Measurements from ENCODE around the gene SERPINA3.
"Not testable (repeated sequence)": the region's sequence is repeated elsewhere in the genome, so short reads cannot be mapped to it uniquely, and the experiment has no call there.

SERPINA3 gene

GRCh38 chr14:94612174-94612573, at the start of gene SERPINA3:
Gene SERPINA3, plus strand, starts transcription at chr14:94612391. Its CDS starts 2,051 bp downstream, at chr14:94614442.
- in situ Hi-C loops (cut with HindIII; ENCODE audit: low sequenced_read_pairs) = no loop called here

- in situ Hi-C loops (cut with HindIII; ENCODE audit: low sequenced_read_pairs) = no loop called here
These were observed 49.0 kb upstream of the SERPINA3 start for GRCh38 chr14:94562941-94563883.

DNA sequence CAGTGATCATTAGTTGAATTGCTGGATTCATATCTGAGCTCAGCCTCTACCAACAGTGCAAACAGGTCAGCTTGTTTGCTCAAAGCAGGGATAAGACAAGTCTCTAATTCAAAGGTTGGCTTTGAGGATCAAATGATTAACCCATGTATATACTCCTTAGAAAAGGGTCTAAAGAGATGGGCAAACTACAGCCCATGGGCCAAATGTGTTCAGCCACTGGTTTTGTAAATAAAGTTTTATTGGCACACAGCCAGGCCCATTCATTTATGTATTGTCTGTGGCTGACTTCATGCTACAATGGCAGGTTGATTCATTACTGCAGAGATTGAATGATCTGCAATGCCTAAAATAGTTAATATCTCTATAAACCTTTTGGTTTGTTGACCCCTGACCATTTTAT, 47.8 kb upstream of the SERPINA3 start:
- in situ Hi-C loops (cut with HindIII; ENCODE audit: low sequenced_read_pairs) = no loop called here

DNA sequence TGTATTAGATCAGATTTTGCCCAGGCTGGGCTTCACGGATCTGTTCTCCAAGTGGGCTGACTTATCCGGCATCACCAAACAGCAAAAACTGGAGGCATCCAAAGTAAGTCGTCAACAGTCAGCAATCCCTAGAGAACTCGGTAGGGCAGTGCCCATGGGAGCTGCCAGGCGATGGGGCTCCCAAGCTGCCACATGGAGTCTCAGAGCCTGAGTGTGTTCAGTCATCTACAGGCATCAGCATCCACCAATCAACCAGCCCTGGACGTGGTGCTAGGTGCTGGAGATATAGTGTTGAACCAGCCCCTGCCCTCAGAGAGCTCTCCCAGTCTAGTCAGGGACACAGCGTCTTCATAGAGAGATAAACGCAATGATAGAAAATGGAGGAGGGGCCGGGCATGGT, 44.0 kb upstream of the SERPINA3 start:
- in situ Hi-C loops (cut with HindIII; ENCODE audit: low sequenced_read_pairs) = no loop called here

- in situ Hi-C loops (cut with HindIII; ENCODE audit: low sequenced_read_pairs) = no loop called here
These were observed 42.7 kb upstream of the SERPINA3 start for GRCh38 chr14:94569381-94570001.

DNA sequence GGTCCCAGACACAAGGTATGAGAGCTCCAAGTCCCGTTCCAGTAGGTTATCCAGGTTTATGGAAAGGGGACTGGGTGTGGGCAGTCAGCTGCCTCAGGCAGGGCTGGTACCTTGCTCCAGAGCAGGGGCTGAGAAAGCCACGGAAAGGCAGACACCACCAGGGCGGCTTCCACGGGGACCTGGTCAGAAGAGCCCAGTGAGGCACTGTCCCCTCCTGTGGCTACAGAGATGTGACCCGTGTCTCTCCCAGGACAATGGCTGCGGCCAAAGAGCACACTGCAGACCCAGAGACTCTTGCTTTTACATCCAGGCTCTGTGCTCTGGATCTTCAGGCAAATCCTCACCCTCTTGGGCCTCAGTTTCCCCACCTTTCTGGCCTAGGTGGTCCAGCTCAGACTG, 42.2 kb upstream of the SERPINA3 start:
- in situ Hi-C loops (cut with HindIII; ENCODE audit: low sequenced_read_pairs) = no loop called here

GRCh38 chr14:94570440-94570839, 41.8 kb upstream of the SERPINA3 start:
- in situ Hi-C loops (cut with HindIII; ENCODE audit: low sequenced_read_pairs) = no loop called here

DNA sequence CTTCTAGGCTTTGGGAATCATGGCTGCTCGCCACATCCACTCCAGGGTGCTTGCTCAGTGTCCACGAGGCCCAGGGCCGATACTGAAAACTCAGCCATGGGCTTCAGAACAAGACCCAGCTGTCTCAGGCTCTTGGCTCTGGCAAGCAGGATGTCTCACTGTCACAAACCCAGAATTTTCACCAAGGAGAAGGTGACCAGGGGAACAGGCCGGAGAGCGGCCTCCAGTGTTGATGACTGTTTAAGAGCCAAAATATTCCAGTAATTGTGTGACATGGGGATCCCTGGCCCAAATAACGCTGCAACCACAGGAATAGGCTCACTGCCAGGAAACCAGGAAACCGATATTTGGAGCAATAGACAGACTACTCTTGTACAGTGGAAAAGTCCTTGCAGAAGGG, 40.8 kb upstream of the SERPINA3 start:
- in situ Hi-C loops (cut with HindIII; ENCODE audit: low sequenced_read_pairs) = no loop called here

- in situ Hi-C loops (cut with HindIII; ENCODE audit: low sequenced_read_pairs) = no loop called here
These were observed 40.2 kb upstream of the SERPINA3 start for GRCh38 chr14:94571950-94572349.

- in situ Hi-C loops (cut with HindIII; ENCODE audit: low sequenced_read_pairs) = no loop called here
These were observed 39.4 kb upstream of the SERPINA3 start for GRCh38 chr14:94572637-94573303.

GRCh38 chr14:94573475-94574277, 38.5 kb upstream of the SERPINA3 start:
- in situ Hi-C loops (cut with HindIII; ENCODE audit: low sequenced_read_pairs) = no loop called here

GRCh38 chr14:94574336-94574735, 37.9 kb upstream of the SERPINA3 start:
- in situ Hi-C loops (cut with HindIII; ENCODE audit: low sequenced_read_pairs) = no loop called here

DNA sequence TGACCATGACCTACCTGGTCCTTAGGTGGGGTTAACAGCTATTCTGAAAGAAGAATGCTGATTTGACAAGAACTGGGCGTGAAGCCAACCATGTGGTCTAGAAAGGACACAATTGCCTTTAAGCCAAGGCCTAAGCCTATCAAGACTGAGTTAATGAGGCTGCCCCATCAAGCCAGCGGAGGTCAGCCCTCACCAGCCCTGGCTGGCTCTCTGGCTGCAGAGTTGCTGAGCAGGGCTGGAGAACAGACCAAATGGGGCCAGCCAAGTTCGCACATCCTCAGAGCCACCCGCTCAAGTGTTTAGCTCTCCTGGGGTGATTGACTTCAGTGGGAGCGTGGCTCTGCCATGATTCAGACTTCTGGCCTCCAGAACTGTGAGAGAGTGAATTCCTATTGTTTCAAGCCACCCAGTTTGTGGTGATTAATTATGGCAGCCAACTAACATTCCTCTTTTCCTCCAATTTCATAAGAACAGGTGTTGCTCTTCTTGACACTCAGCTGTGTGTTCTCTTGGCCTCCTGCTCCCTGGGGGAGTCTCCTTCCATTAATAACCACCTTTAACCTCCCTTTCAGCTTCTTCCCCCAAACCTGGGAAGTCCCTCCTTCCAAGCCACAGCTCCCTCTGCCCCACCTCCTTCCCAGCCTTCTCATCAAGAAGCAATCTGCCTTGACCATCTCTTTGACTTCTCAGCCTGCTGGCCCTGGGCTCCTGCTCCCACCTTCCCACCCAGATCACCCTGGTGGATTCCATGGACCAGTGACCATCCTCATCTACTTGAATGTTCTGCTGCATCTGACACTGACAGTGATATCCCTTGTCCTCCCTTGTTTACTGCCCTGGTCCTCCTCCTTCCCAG, 36.2 kb upstream of the SERPINA3 start:
- in situ Hi-C loops (cut with HindIII; ENCODE audit: low sequenced_read_pairs) = no loop called here

DNA sequence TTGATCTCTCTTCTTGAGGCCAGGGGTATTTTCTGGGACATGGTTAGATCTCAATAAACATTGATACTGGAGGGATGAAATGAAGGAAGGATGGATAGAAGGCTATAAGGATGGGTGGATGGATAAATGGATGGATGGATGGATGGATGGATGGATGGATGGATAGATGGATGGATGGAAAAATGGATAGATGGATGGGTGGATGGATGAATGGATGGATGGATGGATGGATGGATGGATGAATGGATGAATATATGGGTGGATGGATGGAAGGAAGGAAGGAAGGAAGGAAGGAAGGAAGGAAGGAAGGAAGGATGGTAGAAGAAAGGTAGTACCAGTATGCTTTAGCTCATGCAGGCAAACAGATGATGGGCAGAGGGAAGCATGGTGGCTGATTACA, 34.7 kb upstream of the SERPINA3 start:
- in situ Hi-C loops (cut with HindIII; ENCODE audit: low sequenced_read_pairs) = not testable (repeated sequence)

DNA sequence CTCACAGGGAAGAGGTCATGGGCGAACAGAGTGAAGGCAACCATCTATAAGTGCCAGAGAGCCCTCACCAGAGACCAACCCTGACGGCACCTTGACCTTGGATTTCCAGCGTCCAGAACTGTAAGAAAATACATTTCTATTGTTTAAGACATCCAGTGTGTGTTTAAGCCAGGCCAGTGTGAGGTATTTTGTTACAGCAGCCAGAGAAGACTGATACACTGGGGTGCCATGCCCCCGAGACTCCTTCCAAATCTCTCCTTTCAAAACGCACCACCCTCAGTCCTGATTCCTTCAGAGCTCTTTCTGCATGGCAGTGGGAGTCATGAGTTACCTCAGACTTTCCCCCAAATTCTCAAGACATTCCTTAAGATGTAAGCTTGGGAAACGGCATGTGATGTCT, 33.5 kb upstream of the SERPINA3 start:
- in situ Hi-C loops (cut with HindIII; ENCODE audit: low sequenced_read_pairs) = no loop called here

DNA sequence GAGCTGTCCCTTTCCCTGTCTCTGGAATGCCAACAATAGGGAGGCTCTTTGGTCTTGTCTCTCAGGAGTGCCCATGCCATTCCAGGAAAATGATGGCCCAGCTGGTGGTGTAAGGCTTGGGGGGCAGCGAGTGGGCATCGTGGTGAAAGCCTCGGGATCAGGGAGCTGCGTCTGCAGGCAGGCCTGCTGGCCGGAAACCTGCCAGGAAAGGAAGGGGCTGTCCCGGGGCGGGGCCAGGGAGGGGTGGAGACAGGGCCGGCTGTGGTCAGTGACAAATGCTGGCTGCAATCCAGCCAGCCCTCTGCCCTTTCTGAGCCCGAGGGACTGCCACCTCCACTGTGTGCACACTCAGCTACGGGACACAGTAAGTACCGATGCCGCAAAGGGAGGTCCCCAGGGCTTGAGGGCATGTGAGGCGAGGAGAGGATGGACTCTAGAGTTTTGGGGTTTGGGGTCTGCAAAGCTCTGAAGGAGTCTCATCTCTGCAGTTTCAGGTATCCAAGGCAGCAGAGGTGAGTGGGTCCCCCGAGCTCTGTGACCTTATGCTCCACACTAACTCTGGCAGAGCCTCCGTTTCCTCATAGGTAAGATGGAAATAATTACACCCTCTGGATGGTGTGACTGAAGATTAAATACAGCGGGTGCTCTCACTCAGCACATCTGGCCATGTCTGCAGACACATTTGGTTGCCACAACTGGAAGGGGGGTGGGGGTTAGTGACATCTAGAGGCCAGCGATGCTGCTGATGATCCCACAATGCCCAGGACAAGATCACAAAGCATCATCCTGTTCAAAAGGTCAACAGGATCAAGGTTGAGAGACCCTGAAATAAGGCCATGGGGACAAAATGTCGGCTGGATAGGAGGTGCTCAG, 30.8 kb upstream of the SERPINA3 start, which contains the start of gene SERPINA5:
TSS of gene SERPINA5 (plus strand) at position 300 of the 873 bp plus-strand sequence. CDS start 5,937 bp downstream, outside the sequence.
- in situ Hi-C loops (cut with HindIII; ENCODE audit: low sequenced_read_pairs) = no loop called here

GRCh38 chr14:94582199-94582750, 29.9 kb upstream of the SERPINA3 start:
- in situ Hi-C loops (cut with HindIII; ENCODE audit: low sequenced_read_pairs) = no loop called here

- in situ Hi-C loops (cut with HindIII; ENCODE audit: low sequenced_read_pairs) = no loop called here
These were observed 29.3 kb upstream of the SERPINA3 start for GRCh38 chr14:94582851-94583250.

Data from endothelial cell of hepatic sinusoid (primary cell).